DND-41 (cell line): ENCODE results near the gene PGM1.

ENCODE experiments used
- CTCF ChIP-seq: IDR thresholded peaks from 2 replicates; pipeline ENCODE4 v1.5.1; 2012; ENCODE audit warnings: borderline replicate concordance, low read length, moderate library complexity, mild to moderate bottlenecking; ENCODE audit not compliant: poor library complexity, severe bottlenecking; ENCODE audit errors: extremely low read depth
- EZH2 ChIP-seq: IDR thresholded peaks from 3 replicates; pipeline ENCODE4 v1.6.1; 2012; ENCODE audit warnings: borderline replicate concordance, low read depth, mild to moderate bottlenecking, moderate library complexity, low read length, inconsistent platforms; ENCODE audit not compliant: severe bottlenecking

- TF ChIP-seq CTCF (no peak), EZH2 (no peak)
Measured at GRCh38 chr1:63624911-63625310, 31.7 kb downstream of the PGM1 start.
